ENCODE data around the gene TCHHL1. TPM values are rescaled to one million over a fixed set of nuclear protein-coding genes. Genes with fewer than 3 reads are reported as not detected.

The TCHHL1 gene
- total and polyA plus RNA-seq, 2 of the 8 experiments (the other 6 are each of a cell fraction or from before 2014, with no cell fraction given) = not detected

- TF ChIP-seq HDAC2 (IDR thresholded peaks at IDR 0.05; ENCODE audit: borderline replicate concordance in 1 of 2, low read depth in 2 of 2, low read length in 2 of 2) (0 out of 4 replicates have a peak, but pooled peaks of 1 of the 2 experiments have one; percentile 56), RAD21 (IDR thresholded peaks at IDR 0.05 in 1 of 2, conservative IDR thresholded peaks at IDR 0.05 in 1 of 2; ENCODE audit: low read depth in 2 of 2, low read length in 2 of 2) (no peak), CEBPB (IDR thresholded peaks at IDR 0.05; ENCODE audit: low read depth, low read length) (no peak), SIN3A (conservative IDR thresholded peaks at IDR 0.05 in 1 of 2, IDR thresholded peaks at IDR 0.05 in 1 of 2; ENCODE audit: low read depth in 1 of 2, low read length in 2 of 2) (no peak), CBX5 (IDR thresholded peaks at IDR 0.05; ENCODE audit: low read depth, low read length) (no peak), TBP (IDR thresholded peaks at IDR 0.05; ENCODE audit: low read depth, low read length) (no peak), YY1 (IDR thresholded peaks at IDR 0.05; ENCODE audit: low read depth, low read length) (no peak), TAF1 (IDR thresholded peaks at IDR 0.05; ENCODE audit: low read depth, low read length) (no peak)
Measured at GRCh38 chr1:152107031-152107983, 18.4 kb upstream of the TCHHL1 start (continued).
